HG03460 (cell line): Measurements from ENCODE around the gene CDC6.

Experiments used
- ATAC-seq: cut with Tn5 transposase; IDR thresholded peaks from one replicate; pipeline ENCODE4 v1.9.1; 2021; ENCODE audit not compliant: unreplicated experiment

Gene CDC6

DNA sequence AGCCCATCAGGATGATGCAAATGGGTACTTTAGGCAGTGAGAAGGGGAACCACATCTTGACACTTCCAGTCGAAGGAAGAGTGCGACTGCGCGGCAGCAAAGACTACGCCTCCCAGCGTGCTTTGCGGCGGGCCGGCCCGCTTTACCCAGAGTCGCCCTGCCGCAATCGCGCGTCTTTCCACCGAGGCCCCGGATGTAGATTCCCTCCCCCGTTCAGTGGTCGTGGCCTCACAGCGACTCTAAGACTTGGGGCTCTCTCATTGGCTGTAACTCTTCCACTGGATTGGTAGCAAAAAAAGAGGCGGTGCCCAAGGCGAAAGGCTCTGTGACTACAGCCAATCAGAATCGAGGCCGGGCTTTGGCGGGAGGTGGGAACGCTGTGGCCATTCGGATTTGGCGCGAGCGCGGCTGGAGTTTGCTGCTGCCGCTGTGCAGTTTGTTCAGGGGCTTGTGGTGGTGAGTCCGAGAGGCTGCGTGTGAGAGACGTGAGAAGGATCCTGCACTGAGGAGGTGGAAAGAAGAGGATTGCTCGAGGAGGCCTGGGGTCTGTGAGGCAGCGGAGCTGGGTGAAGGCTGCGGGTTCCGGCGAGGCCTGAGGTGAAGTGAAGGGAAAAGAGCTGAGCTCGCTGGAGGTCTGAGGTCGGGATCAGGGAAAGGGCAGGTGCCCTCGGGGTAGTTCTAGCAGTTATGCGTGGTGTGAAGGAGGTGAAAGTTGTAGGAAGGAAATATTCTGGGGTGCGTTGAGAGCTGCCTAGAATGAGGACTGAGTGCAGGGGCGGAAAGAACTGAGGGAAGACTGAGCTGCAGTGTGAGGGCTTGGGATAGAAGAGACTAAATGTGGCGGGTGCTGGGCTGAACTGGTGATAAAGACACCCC is at the start of gene CDC6:
Gene CDC6, plus strand, starts transcription at position 386 of the 876 bp plus-strand sequence. CDS start 1,542 bp downstream, outside the sequence.
- peak; percentile 93 for ATAC-seq

- no peak for ATAC-seq
Observed at GRCh38 chr17:40241252-40241834, 46.3 kb upstream of the CDC6 start.

DNA sequence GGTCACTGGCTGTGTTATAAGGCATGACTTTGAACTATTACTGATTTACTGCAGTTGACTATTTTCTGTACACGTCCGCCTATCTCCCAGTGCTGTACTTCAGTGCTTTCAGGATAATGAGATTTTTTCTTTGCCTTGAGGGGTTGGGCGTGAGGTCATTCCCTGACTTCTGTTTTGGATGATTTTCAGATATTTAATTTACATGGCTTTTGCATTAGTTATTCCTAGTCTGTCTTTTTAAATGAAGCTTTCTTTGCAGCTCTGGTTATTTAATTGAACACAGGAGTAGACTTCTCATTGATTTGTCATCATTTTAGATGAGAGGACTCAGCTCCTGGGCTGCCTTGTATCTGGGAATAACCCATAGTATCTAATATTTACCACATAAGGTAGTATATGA is 44.9 kb upstream of the CDC6 start:
- no peak for ATAC-seq

DNA sequence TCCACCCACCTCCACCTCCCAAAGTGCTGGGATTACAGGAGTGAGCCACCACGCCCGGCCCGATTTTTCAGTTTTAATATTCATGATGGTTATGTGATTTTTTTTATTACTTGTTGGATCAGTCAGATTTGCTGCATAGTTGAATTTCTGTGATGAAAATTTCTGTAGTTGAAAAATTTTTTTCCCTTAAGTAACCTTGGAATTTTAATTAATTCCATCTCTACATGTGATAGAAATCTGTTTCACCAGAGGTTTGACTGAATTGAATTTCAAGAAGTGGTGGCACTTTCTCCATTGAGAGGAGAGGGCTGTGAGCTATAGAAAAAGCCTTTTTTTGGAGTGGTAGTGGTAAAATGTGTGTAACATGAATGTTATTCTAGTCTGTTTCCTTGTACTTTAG is 43.9 kb upstream of the CDC6 start:
- ATAC-seq: no peak

GRCh38 chr17:40244255-40244654 is 43.4 kb upstream of the CDC6 start:
- no peak for ATAC-seq

DNA sequence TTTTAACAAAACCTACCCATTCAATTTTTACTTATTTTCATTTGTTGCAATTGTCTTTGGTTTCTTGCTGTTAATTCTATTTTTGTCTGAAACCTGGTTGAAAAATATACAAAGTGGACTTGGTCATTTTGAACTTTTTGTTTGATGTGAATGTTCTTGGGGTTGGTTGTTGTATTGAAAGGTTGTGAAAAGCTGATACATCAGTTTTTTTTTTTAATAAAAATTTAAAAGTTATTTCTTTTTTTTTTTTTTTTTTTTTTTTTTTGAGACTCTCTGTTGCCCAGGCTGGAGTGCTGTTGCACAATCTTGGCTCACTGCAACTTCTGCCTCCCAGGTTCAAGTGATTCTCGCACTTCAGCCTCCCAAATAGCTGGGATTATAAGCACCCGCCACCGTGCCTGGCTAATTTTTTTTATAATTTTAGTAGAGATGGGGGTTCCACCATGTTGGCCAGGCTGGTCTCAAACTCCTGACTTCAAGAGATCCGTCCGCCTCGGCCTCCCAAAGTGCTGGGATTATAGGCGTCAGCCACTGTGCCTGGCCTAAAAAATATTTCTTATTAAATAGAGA is 39.7 kb upstream of the CDC6 start:
- ATAC-seq: no peak

- ATAC-seq: no peak
Observed at GRCh38 chr17:40248507-40248906, 39.2 kb upstream of the CDC6 start.

GRCh38 chr17:40251576-40251975 is 36.1 kb upstream of the CDC6 start:
- no peak for ATAC-seq

DNA sequence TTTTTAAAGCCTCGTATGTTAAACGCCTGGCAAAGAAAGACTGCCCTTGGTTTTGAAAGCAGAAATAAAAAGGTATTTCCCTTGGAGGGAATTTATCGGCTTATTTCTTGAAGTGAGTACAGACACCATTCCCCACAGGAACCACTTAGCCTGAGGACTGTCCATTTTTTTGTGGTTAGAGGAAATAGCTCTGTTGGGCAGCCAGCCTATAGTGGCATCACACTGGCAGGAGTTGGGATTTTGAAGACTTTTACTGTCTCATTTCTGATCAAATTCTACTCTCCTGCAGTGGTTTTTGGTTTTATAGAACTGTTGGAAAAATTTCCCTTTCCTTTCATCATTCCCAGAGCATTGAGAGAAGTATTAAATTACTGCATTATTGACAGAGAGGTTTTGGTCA is 34.1 kb upstream of the CDC6 start:
- no peak for ATAC-seq

GRCh38 chr17:40259505-40259904 is 28.2 kb upstream of the CDC6 start:
- ATAC-seq: no peak

DNA sequence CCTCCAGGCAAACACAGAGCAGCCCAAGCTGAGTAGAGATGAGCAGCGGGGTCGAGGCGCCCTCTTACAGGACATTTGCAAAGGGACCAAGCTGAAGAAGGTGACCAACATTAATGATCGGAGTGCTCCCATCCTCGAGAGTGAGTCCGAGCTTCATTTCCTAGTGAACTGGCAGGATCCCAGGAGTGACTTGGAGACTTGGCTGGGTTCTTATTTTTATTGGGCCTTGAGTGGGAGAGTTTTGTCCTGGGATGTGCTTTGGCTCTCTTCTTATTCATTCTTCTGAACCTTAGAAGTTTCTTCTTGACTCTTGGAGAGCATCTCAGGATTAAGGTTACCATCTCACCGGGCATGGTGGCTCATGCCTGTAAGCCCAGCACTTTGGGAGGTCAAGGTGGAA is 27.2 kb upstream of the CDC6 start:
- ATAC-seq: no peak

DNA sequence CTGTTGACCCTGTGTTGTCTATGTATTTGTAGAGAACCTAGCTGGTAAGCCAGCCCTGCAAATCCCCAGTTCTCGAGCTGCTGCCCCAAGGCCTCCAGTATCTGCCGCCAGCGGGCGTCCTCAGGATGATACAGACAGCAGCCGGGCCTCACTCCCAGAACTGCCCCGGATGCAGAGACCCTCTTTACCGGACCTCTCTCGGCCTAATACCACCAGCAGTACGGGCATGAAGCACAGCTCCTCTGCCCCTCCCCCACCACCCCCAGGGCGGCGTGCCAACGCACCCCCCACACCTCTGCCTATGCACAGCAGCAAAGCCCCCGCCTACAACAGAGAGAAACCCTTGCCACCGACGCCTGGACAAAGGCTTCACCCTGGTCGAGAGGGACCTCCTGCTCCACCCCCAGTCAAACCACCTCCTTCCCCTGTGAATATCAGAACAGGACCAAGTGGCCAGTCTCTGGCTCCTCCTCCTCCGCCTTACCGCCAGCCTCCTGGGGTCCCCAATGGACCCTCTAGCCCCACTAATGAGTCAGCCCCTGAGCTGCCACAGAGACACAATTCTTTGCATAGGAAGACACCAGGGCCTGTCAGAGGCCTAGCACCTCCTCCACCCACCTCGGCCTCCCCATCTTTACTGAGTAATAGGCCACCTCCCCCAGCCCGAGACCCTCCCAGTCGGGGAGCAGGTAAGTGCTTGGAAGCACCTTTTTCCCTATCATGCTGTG is 23.1 kb upstream of the CDC6 start:
- no peak for ATAC-seq

DNA sequence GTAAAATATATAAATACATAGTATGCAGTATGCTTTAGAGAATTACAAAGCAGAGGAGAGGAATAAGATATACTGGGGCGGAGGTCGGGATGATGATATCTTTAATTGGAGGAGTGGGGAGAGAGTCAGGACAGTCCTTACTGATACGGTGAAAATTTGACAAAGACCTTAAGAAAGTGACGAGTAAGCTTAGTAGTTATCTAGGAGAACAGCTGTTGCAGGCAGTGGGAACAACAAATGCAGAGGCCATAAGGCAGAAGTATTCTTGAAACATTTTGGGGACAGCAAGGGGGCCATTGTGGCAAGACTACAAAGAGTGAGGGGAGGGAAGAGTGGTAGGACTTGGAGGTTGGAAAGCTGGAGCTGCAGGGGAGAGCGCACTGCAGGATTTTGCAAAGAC is 22.3 kb upstream of the CDC6 start:
- no peak for ATAC-seq

DNA sequence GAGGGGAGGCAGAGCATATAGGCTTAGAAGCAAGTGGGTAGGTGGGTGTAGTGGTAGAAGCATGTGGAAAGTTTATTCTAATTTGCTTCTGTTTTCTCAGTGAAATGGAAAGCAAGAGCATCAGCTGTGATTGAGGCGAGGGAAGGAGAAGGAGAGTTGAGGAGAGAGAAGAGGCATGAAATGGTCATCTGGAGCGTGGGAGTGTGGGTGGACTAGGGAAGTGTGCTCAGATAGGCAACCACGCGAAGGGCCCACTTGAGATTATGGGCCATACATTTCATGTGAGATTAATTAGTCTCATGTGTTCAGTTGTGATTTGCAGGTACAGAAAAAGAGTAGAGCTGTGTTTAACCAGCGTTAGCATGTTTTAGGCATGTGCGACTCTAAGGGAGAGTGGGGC is 20.8 kb upstream of the CDC6 start:
- ATAC-seq: no peak

GRCh38 chr17:40268141-40268712 is 19.5 kb upstream of the CDC6 start:
- no peak for ATAC-seq

DNA sequence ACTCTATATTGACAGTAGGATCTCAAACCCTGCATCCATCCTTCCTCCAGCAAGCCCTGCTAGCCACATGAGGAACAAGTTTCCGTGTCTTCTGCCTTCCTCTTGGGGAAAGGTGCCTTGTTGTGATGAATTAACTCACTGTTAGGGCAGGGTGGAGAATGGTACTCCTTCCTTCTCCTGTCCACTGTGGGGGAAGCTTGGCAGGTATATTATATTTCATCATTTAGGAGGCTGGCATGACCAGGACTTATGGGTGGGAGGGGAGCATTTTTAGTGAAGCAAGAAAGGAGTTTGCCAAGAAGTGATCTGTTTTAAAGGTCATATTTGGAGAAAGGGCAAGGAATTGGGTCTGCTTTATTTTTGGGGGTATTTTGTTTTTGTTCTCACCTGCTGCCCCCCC is 9.3 kb upstream of the CDC6 start:
- no peak for ATAC-seq

- no peak for ATAC-seq
Observed at GRCh38 chr17:40279402-40279801, 8.3 kb upstream of the CDC6 start.

GRCh38 chr17:40281663-40282062 is 6.0 kb upstream of the CDC6 start:
- no peak for ATAC-seq

- ATAC-seq: no peak
Observed at GRCh38 chr17:40283662-40284061, 4.0 kb upstream of the CDC6 start.

DNA sequence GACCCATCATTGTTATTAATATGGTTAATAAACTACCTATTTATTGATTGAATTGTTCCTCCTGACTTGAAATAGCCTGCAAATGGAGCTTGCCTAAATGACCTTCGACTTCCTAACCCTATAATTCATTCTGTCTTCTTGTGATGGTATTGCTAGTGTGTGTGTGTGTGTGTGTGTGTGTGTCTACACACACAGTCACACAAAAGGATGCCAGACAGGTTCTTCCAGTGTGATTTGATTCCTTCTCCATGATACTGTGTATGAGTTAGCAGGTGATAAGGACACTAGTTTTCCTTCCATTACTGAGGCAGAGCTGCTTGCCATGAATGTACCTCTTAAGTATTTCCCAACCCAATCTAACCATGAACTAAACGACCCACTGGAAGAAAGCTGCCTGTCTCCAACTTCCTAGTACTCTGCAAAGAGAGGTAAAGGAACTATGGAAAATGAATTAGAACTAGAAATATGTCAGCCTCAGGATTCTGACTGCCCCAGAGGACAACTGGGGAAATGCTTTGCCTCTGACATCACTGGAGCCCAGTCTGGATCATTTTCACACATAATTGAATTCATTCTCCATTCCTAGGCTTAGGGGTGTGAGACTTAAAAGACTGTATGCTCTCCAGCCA is 3.5 kb upstream of the CDC6 start:
- ATAC-seq: no peak

- ATAC-seq: no peak
Observed at GRCh38 chr17:40286473-40286872, 1.2 kb upstream of the CDC6 start.
